GM23338 (cell line): ENCODE data around the gene COBLL1.
A peak's percentile ranks its signal among the peaks of the same experiment; 100 is the strongest.

Experiments used
- EZH2 ChIP-seq: fragments of 200-600 bp; sonication (generic); IDR thresholded peaks from one replicate; pipeline ENCODE4 v1.8.0; 2017; ENCODE audit warnings: antibody characterized with exemption, mild to moderate bottlenecking, low read depth; ENCODE audit not compliant: unreplicated experiment
- EZH2phosphoT487 ChIP-seq: fragments of 200-600 bp; sonication (generic); IDR thresholded peaks from one replicate; pipeline ENCODE4 v1.8.1; 2018; ENCODE audit warnings: antibody characterized with exemption; ENCODE audit not compliant: unreplicated experiment
- JUNB ChIP-seq: IDR thresholded peaks from one replicate; pipeline ENCODE4 v1.6.1; 2016; ENCODE audit warnings: antibody characterized with exemption; ENCODE audit not compliant: unreplicated experiment
- NANOG ChIP-seq: IDR thresholded peaks from 2 replicates; pipeline ENCODE4 v1.6.1; 2016; ENCODE audit warnings: antibody characterized with exemption, borderline replicate concordance
- POLR2AphosphoS5 ChIP-seq: IDR thresholded peaks from 2 replicates; pipeline ENCODE4 v1.6.1; 2016; ENCODE audit warnings: antibody characterized with exemption, low read depth
- STAT1 ChIP-seq: IDR thresholded peaks from one replicate; pipeline ENCODE4 v1.6.1; 2016; ENCODE audit warnings: antibody characterized with exemption; ENCODE audit not compliant: unreplicated experiment
- TF ChIP-seq, protein P1 (sequence below): IDR thresholded peaks from one replicate; pipeline ENCODE4 v1.6.1; 2018; ENCODE audit warnings: antibody characterized with exemption; ENCODE audit not compliant: unreplicated experiment
- TF ChIP-seq, protein P2 (sequence below), 2 experiments: fragments of 200-600 bp in 1 of 2; sonication (generic) in 1 of 2; conservative IDR thresholded peaks; 2 replicates each; pipeline versions ENCODE4 v1.5.1 to v1.6.1; 2016 to 2017; ENCODE audit warnings: antibody characterized with exemption in 2 of 2, low read depth in 2 of 2, mild to moderate bottlenecking in 2 of 2, moderate library complexity in 1 of 2

DNA sequence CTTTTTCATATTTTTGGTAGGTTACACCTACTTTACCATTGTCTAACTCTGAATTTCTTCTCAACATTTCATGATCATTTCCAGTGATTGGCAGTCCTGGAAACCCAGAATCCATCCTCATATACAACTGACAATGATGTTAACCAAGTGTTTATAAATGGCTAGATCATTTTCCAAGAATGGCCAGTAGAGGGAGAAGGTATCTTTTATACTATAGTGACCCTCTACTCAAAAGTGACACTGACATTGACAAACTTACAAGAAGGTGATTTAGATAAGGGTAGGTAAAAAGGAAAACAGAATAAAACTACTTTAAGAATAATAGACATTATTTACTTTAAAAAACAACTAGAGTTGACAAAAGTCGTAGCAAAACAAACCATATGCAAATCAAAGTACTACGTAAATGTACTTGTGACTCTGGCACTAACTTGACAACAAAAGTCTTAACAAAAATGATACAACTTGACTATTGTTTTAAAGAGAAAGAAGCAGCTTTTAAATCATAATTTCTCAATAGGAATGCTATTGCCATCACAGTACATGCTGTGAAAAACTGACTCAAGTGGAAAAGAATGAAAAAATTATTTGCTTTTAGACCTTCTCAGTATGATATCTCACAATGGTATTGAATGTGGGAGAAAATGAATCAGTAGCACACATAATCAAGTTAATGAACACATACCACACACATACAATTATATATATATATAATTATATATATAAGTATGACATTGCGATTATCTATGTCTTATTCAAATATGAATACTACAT is 143.7 kb downstream of the COBLL1 start:
- TF ChIP-seq, protein P1, sequence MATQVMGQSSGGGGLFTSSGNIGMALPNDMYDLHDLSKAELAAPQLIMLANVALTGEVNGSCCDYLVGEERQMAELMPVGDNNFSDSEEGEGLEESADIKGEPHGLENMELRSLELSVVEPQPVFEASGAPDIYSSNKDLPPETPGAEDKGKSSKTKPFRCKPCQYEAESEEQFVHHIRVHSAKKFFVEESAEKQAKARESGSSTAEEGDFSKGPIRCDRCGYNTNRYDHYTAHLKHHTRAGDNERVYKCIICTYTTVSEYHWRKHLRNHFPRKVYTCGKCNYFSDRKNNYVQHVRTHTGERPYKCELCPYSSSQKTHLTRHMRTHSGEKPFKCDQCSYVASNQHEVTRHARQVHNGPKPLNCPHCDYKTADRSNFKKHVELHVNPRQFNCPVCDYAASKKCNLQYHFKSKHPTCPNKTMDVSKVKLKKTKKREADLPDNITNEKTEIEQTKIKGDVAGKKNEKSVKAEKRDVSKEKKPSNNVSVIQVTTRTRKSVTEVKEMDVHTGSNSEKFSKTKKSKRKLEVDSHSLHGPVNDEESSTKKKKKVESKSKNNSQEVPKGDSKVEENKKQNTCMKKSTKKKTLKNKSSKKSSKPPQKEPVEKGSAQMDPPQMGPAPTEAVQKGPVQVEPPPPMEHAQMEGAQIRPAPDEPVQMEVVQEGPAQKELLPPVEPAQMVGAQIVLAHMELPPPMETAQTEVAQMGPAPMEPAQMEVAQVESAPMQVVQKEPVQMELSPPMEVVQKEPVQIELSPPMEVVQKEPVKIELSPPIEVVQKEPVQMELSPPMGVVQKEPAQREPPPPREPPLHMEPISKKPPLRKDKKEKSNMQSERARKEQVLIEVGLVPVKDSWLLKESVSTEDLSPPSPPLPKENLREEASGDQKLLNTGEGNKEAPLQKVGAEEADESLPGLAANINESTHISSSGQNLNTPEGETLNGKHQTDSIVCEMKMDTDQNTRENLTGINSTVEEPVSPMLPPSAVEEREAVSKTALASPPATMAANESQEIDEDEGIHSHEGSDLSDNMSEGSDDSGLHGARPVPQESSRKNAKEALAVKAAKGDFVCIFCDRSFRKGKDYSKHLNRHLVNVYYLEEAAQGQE: no peak
- TF ChIP-seq, protein P2, sequence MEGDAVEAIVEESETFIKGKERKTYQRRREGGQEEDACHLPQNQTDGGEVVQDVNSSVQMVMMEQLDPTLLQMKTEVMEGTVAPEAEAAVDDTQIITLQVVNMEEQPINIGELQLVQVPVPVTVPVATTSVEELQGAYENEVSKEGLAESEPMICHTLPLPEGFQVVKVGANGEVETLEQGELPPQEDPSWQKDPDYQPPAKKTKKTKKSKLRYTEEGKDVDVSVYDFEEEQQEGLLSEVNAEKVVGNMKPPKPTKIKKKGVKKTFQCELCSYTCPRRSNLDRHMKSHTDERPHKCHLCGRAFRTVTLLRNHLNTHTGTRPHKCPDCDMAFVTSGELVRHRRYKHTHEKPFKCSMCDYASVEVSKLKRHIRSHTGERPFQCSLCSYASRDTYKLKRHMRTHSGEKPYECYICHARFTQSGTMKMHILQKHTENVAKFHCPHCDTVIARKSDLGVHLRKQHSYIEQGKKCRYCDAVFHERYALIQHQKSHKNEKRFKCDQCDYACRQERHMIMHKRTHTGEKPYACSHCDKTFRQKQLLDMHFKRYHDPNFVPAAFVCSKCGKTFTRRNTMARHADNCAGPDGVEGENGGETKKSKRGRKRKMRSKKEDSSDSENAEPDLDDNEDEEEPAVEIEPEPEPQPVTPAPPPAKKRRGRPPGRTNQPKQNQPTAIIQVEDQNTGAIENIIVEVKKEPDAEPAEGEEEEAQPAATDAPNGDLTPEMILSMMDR (conservative IDR thresholded peaks at IDR 0.05; ENCODE audit: low read depth in 2 of 2): peak; percentile 48 to 76; a peak in 3 of 4 replicates
- TF ChIP-seq EZH2 (no peak), POLR2AphosphoS5 (no peak), JUNB (no peak), STAT1 (no peak), EZH2phosphoT487 (no peak), NANOG (no peak)
